ENCODE measurements around the gene ATG101. TPM values are rescaled to one million over a fixed set of nuclear protein-coding genes. Genes with fewer than 3 reads are reported as not detected.

Gene ATG101
- total and polyA plus RNA-seq, 2 experiments from 2014 or later, result 27.7 to 60.3 TPM

- no peak for TF ChIP-seq CREB1 (CRISPR knock-in tag; IDR thresholded peaks at IDR 0.05; ENCODE audit: low read depth)
- TF ChIP-seq ZNF462 (CRISPR knock-in tag; IDR thresholded peaks at IDR 0.05), result no peak
Observed at GRCh38 chr12:52024845-52025230, 44.9 kb upstream of the ATG101 start (continued).

- no peaks in the 10 kb centered on the region for H3K36me3 ChIP-seq (ENCODE audit: insufficient read depth)
- no peak overlapping the region for H3K27ac ChIP-seq (ENCODE audit: low read depth)
- no peaks in the 10 kb centered on the region for H3K36me3 Mint-ChIP-seq (ENCODE audit: low read depth)
- H3K9me3 Mint-ChIP-seq, result no peaks in the 10 kb centered on the region
- peaks cover 38% of the 10 kb centered on the region for H3K27me3 Mint-ChIP-seq (ENCODE audit: insufficient read depth, low read depth, poor library complexity)
- no peaks in the 10 kb centered on the region for H3K9me2 ChIP-seq (ENCODE audit: insufficient read depth)
- no peak for DNase-seq (ENCODE audit: low spot score)
- peaks cover 18% of the 10 kb centered on the region for H3K4me1 Mint-ChIP-seq
- no peak overlapping the region for H3K27ac Mint-ChIP-seq
- no peaks in the 10 kb centered on the region for H3K79me2 ChIP-seq (replicated peaks; ENCODE audit: insufficient read depth)
- H4K20me1 ChIP-seq (replicated peaks; ENCODE audit: insufficient read depth), result no peaks in the 10 kb centered on the region
- H3K4me3 Mint-ChIP-seq, result peak overlapping the region; percentile 67; the same call in 1 of the 3 replicates
- peak overlapping the region; percentile 44; the same call in 1 of the 2 replicates for H2AFZ ChIP-seq
- peaks cover 6% of the 10 kb centered on the region; the same call in 1 of the 2 replicates for H3F3A ChIP-seq (replicated peaks; ENCODE audit: low read depth)
- peak overlapping the region; percentile 74 for H3K4me2 ChIP-seq
- peaks cover 35% of the 10 kb centered on the region for H3K27me3 ChIP-seq (ENCODE audit: insufficient read depth)
- peaks cover 22% of the 10 kb centered on the region for H3K4me1 ChIP-seq (ENCODE audit: insufficient read depth)
- ATAC-seq, result no peak
- H3K4me3 ChIP-seq, result peak overlapping the region; percentile 48; the same call in 1 of the 2 replicates
- TF ChIP-seq CTCF (conservative IDR thresholded peaks at IDR 0.05; ENCODE audit: low read depth in 2 of 2) (no peak), JUNB (IDR thresholded peaks at IDR 0.05; ENCODE audit: unreplicated experiment) (no peak), POLR2AphosphoS5 (IDR thresholded peaks at IDR 0.05; ENCODE audit: low read depth) (no peak), ZNF462 (CRISPR knock-in tag; IDR thresholded peaks at IDR 0.05) (no peak), ETS1 (IDR thresholded peaks at IDR 0.05) (no peak)
Observed at GRCh38 chr12:52026263-52026662, 43.5 kb upstream of the ATG101 start.
